SKM-1 treated with dmso at 0.1 percent for 144 hours (cell line): ENCODE data around the gene HIP1.
"Not testable (repeated sequence)": the region's sequence is repeated elsewhere in the genome, so short reads cannot be mapped to it uniquely, and the experiment has no call there.

ENCODE experiments used
- DNase-seq: peaks from one replicate; lab custom pipeline; 2025; ENCODE audit not compliant: unreplicated experiment; lab: John Stamatoyannopoulos, UW

HIP1 gene

DNA sequence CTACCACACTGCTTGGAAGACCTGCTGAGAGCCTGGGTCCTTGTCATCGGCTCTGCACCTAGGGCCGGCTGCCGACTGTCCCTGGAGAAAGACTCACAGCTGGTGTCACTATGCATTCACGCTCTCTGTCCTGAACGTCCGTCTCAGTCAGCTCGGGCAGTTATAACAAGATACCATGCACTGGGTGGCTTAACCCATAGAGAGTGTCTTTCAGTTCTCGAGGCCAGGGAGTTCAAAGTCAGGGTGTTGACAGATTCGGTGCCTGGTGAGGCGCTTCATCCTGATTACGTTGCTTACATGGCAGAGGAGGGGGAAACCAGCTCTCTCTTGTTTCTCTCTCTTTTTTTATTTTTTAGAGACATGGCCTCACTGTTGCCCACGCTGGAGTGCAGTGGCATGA is 155.5 kb downstream of the HIP1 start:
- DNase-seq: no peak

DNA sequence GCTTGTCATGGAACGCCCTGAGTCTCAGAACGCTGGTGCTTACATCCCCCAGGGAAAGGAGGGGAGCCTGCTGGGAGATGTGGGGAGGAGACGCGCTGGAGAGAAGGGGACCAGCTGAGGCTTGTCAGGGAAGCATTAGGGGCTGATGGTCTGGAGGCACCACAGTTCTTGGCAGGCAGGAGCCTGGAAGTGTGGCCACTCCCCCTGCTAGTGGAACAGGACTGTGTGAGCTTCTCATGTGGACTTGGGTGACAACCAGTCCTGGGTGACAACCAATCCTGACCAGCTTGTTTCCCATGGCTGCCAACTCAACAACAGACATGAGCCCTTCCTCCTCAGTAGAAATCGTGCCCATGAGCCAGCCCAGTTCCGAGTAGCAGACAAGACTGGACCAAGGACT is 158.8 kb downstream of the HIP1 start:
- no peak for DNase-seq

DNA sequence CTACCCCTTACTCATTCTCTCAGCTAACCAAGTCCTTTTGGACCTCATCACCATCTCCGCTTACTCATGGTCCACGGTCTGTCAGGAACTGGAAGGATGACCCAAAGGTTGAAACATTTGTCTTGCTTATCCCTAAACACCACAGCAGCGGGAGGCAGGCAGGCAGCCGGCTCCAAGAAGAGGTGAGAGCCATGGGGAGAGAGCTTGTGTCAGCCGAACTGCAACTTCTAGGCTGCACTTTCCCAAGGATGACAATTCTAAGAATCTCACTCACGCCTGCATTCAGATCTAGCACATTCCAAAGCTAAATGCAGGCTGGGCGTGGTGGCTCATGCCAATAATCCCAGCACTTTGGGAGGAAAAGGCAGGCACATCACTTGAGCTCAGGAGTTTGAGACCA is 160.7 kb downstream of the HIP1 start:
- no peak for DNase-seq

DNA sequence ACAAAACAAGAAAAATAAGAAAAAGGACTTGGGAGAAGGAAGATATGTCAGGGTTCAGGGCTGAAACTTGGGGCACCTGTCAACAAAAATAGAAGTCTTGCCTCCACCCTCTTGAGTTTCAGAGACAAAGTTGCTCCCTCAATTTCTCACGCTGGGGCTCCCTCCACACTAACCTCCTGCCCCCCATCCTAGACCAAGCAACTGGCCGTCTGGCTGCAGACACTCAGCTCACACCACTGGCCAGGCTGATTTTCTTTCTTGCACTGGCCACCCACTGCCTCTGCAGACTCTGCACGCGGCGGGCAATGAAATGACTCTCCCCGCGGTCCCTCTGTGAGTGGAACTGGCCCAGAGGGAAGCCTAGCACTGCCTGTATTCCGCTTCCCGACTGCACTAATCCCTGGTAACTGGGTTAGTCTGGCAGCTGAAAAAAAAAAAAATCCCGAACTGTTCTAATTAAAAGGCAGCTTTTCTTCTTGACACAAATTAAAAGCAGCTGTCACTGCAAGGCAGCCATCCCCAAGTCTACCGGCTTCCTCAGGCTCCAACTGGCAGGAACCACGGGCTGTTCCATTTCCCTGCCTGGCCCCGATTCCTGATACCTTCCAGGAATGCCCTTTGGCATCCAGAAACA is 163.1 kb downstream of the HIP1 start:
- DNase-seq: no peak

DNA sequence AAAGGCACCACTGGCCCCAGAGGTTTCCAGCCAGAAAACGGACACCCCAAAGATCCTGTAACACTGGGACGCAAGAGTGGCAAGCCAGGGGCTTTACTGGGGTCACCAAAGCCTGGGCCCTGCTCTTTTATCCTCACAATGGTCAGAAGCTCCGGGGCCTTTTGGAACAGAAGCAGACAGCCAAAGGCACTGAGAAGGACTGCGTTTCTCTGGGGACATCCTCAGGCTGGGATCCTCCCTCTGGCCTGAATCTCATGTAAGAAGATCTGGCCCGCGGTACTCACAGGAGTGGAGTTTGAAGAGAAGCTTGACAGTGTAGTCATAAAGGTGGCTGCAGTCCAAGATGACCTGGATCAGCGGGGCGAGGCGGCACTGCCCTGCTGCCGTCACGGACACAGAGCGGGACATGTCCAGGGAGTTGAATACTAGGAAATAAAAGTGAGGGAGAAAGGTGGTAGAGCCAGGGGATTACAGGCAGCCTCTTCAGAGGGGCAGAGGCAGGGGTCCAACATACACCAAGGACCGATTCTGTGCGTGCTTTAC is 165.2 kb downstream of the HIP1 start:
- DNase-seq: no peak

DNA sequence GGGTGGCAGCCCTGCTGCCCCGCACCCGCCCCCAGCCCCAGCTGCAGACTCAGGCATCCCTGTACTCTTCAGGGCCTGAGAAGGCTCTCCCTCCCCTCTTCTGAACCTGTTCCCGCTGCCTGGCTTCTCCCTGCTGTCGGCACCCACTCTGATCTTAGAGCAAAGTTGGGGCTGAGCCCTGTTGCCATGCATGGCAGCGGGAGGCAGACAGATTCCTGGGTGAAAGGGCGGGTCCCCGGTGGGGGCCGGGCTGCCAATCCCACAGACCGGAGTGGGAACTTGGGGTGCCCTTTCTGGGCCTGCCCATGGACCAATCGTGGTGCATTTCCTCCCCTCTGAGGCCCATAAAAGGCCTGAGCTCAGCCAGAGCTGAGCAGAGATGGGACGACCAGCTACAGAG is 165.9 kb downstream of the HIP1 start:
- DNase-seq: no peak

DNA sequence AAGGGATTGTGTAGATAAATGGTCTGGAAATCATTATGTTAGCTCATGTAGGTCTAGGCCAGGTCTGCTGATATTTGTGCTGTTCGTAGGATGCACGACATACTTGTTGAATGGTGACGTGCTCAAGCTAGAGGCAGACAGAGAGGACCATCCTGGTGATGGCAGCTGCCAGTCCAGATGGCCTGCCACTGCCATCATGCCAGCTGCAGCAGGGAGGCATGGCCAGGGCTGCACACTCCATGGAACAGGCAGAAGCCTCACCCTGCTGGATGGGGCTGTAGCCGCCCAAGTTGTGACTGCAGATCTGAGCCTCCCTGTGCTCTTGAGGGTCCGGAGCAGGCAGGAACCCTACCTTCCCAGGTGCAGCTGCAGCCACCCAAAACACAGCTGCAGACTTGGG is 166.3 kb downstream of the HIP1 start:
- no peak for DNase-seq

DNA sequence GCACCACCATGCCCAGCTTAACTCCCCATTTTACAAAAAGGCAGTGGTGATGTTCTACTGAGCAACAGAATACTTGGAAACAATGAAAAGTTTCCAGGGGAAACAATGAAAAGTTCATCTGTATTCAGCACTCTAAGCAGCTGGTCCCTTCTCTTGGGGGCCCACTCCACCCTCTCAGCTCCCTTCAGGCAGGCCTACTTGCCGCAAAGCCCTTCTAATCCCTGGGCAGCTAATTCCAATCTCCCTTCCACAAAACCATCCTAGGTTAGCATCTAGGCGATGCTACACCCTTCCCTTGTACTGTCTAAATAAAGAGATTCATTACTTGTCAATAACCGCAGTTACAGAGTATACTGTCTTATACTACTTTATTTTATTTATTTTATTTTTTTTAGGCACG is 167.5 kb downstream of the HIP1 start:
- DNase-seq: no peak

DNA sequence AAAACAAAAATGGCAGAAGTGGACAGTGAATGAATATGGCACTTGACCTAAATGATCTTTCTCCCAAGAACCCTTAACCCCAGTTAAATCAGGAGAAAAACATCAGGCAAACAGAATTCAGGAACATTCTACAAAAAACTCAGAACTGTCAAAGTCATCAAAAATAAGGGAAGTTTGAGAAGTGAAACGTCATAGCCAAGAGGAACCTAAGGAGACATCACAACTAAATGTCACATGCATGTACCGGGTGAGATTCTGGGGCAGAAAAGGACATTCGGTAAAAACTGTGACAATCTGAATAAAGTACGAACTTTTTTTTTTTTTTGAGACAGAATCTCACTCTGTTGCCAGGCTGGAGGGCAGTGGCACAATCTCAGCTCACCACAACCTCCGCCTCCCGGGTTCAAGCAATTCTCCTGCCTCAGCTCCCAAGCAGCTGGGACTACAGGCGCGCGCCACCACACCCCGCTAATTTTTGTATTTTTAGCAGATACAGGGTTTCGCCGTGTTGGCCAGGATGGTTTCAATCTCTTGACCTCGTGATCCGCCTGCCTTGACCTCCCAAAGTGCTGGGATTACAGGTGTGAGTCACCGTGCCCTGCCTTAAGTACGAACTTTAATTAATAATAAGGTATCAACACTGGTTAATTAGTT is 169.0 kb downstream of the HIP1 start:
- not testable (repeated sequence) for DNase-seq

DNA sequence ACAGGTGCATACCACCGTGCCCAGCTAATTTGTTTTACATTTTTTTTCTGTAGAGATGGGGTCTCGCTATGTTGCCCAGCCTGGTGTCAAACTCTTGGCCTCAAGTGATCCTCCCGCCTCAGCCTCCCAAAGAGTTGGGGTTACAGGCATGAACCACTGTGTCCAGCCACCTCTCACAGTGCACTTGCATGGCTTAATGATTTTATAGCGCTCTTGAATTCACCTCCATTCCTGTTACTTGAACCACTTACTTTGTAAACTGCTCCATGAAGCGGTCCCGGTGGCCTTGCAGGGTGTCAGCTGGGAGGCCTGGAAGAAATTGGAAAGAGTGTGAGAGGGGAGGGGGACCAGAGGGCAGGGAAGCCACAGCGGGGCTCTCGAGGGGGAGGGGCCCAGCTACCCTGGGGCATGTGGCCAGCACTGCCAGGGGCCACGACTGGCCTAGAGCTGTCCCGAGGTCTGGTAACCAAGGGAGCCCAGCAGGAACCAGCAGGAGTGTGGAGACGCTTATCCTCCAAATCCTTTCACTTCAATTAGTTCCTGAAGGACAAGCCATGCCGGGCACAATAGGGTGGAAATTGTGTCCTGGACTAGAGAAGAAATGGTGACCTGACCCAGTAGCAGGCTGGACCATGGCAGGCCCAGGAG is 170.7 kb downstream of the HIP1 start:
- DNase-seq: no peak

DNA sequence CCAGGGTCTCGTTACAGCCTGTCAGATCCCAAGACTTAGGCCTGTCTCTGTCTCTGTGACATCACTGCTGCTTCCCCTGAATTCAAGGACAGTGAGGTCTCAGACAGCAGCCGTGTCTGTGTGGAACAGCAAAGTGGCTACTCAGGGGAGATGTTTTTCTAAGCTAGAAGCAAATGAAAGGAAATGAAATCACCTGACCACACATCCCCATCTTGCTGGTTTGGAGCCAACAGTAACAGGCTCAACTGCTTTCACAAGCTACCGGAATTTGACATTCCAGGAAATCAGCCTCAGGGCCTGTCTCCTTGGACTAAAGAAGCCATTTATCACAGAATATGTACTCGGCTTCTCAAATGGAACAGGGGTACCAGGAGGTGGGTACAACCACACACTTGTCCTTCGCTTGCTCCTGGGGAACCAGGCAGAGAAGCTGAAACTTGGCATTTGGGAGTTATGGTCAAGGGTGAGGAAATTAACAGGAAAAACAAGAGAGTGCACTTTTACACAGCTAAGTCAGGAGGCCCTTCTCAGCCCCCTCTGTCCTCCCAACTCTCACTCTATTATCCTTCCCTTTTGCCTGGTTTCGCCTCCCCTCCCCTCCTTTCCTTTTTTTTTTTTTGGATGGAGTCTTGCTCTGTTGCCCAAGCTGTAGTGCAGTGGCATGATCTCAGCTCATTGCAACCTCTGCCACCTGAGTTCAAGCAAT is 173.5 kb downstream of the HIP1 start:
- no peak for DNase-seq

DNA sequence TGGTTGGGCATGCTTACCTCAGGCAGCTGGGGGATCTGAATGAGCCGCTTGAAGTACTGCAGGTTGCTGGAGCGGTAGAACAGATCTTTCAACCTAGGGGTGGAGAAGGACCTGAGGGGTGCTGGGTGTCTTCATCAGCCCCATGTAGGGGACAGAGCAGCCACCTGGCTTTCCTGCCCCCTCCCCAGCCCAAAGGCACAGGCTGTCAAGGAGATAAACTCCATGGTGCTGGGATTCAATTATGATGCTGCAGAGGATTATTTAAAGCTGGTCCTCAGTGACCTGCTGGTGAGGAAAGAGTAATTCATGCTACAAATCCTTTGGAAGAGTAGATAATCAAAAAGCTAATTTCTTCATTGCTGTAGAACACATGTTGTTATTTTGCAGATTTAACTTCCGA is 175.6 kb downstream of the HIP1 start:
- DNase-seq: no peak

DNA sequence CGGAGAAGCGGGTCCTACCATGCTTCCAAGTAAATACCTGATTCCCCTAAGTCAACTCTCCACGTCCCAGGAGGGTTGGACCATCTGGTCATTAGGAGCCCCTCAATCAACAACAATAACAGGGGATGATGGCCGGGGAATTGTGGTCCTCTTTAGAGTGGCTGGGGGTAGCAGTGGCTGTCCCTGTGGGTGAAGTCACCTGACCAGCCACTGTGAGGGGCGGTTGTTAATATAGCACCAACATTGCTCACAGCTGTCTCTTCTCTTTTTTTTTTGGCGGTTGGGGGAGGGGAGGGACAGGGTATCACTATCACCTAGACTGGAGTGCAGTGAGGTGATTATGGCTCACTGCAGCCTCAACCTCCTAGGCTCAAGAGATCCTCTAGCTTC is 178.8 kb downstream of the HIP1 start:
- DNase-seq: no peak

DNA sequence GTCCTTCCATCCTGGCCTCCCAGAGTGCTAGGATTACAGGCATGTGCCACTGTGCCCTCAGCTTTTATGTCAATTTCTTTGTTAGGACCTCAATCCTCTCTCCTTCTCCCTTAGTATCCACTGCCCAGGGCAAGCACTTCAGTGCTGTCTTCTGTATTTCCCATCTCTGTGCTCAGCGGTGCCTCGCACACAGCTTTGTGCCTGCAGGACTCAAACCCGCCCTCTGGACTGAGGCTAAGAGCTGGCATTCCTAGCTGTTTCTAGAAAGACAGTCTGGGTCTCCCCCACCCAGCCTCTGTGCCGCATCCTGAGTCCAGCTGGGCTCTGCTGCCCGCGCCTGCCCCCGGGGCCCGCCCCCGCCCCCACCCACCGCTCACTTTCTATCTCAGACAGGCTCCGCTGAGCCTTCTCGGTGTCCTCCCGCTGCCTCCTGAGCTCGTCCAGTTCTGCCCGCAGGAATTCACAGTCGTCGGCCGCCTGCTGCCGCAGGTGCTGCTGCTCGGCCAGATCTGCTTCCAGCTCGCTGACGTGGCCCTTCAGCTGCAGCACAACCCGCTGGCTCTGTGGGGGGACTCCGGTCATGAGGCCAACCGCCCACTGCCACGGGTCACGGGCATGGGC is 179.3 kb downstream of the HIP1 start:
- no peak for DNase-seq

DNA sequence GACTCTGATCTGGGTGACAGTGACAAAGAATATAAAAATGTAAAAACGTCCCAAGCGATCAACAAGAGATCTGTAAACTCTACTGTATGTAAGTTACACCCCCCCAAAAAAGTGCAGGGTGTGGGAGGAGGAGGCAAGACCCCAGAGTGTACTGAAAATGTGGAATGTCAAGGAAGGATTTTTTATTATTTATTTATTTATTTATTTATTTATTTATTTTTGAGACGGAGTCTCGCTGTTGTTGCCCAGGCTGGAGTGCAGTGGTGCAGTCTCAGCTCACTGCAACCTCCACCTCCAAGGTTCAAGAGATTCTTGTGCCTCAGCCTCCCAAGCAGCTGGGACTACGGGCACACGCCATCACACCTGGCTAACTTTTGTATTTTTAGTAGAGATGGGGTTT is 181.9 kb downstream of the HIP1 start:
- not testable (repeated sequence) for DNase-seq

DNA sequence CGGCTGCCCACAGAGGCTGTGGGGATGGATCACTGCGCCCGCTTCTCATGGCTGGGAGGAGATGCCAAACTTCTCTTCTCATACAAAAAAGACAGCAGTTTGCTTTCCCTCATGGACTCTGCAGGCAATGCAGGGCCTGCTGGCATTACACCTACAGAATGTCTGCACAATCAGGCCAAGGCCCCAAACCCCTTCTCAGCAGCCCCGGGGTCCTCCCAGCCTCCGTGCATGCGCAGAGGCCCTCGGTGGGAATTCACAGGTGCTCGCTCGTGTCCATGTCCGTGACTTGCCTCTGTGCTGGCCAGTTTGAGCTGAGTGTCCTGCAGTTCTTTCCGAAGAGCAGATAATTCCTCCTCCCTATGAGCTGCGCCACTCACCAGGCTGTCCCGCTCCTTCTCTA is 183.0 kb downstream of the HIP1 start:
- no peak for DNase-seq

DNA sequence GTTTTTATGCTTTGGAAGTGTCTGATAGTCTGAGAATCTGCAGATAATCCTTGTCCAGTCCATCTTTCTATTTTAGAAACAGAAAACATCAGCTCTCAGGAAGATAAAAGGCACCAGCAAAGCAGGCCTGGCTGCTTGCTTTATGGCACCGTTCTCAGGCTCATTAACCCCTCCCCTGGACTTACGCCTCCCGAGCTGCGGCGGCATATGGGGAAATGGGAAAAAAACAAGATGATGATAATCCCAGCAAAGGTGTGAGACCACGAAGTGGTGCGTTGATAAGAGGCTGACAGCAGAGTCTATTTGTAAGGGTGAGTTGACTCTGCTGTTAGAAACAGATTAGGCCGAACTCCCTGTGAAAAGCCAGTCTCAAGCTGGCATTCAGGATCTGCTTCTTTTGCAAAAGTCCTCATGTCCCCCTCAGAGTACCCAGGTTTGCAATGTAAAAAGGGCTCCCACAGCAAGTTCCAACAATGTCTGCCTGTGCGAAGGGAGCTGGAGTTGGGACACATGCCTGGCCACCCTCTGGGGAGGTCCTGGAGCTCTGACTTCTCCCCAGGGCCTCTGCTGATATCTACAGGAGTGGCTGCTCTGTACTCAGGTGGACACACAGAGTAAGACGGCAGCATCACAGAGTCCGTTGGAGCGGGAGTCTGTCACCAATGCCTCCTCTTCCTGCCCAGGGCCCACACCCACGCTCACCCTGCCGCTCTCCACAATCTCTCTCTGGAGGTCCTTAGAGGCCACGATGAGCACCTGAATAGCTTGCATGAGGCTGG is 192.3 kb downstream of the HIP1 start:
- DNase-seq: no peak

DNA sequence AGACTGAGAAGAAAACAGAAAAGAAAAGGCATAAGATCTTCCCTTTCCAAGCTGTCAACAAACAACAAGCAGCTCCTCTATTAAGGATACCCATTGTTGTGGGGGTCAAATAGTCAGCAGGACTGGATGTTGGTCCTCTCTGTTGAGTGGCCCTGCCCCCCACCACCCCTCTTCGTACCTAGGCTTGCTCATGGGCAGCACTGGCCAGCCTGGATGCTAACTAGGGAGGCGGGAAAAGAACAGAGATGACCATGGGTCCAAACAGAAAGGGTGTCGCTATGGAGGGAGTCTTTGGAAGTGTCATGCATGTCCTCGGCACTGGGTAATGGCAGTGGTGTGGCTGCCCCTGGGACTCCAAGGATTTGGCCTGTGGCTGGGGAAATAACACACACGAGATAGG is 201.0 kb downstream of the HIP1 start:
- DNase-seq: no peak

DNA sequence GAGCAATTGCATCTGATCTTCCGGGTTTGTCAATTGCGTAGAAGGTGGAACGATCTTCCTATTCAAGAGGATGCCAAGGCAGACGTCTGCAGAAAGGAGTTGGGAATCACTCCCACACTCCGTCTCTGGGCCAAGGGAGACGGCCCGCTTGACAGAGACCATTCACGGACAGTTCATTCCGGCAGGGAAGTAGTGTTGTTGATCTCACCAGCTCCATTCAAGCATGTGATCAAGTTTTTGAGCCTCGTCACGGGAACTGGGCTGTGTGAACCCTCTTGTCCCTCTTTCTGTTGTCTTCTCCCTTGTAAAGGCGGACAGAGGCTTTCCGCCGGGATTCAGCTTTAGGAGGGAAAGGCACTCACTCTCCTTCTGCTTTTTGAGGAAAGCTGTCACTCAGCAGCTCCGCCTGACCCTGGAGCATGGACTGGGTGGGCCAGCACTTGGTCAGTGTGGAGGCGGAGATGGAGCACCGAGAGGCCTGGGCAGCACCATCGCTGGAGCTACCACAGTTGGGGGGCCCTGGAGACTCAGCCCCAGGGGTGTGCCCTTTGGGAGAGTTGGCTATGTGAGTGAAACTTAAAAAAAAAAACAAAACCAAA is 201.7 kb downstream of the HIP1 start:
- DNase-seq: no peak

DNA sequence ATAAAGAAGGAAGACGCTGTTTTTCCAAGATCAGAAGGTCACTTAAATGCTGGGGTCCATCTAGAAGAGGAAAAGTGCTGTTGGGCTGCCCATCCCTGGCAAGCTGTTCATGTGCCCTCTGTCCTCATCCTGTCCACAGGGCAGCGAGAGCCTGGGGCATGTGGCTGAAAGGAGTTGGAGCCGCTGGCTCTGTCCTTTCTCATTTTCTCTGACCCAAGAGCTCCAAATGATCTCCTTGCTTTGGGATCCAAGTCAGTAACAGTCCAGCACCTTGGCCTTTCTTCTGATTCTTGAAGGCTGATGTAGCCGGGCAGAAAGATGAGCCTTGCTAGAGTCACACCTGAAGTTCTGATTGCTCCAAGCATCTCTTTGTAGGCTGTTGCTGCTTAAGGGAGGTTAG is 202.2 kb downstream of the HIP1 start:
- DNase-seq: no peak
